IMR-90 (cell line): ENCODE results near the gene TRPV3.

Experiments
- CEBPB ChIP-seq: IDR thresholded peaks from 2 replicates; pipeline ENCODE4 v1.6.1; 2012; ENCODE audit warnings: low read depth, low read length, improper control_type of control experiment
- FOS ChIP-seq: fragments of 150-350 bp; IDR thresholded peaks from 2 replicates; pipeline ENCODE4 v1.6.1; 2016; ENCODE audit warnings: low read depth, low read length
- MAFK ChIP-seq: IDR thresholded peaks from 2 replicates; pipeline ENCODE4 v1.6.1; 2012; ENCODE audit warnings: low read depth, low read length, improper control_type of control experiment
- POLR2A ChIP-seq: IDR thresholded peaks from 2 replicates; pipeline ENCODE4 v1.6.1; 2012; ENCODE audit warnings: mild to moderate bottlenecking, low read depth, low read length
- RAD21 ChIP-seq: IDR thresholded peaks from 2 replicates; pipeline ENCODE4 v1.6.1; 2012; ENCODE audit warnings: low read length, improper control_type of control experiment
- SMC3 ChIP-seq: fragments of 150-350 bp; IDR thresholded peaks from 2 replicates; pipeline ENCODE4 v1.6.1; 2016; ENCODE audit warnings: low read depth, mild to moderate bottlenecking, antibody characterized with exemption, low read length, moderate library complexity
- TF ChIP-seq, protein P1 (sequence below): conservative IDR thresholded peaks from 2 replicates; pipeline ENCODE4 v1.5.1; 2012; ENCODE audit warnings: mild to moderate bottlenecking, low read depth, low read length, improper control_type of control experiment
- TF ChIP-seq, protein P2 (sequence below): fragments of 150-350 bp; IDR thresholded peaks from 2 replicates; pipeline ENCODE4 v1.6.1; 2017; ENCODE audit warnings: mild to moderate bottlenecking, antibody characterized with exemption, low read length, low read depth

DNA sequence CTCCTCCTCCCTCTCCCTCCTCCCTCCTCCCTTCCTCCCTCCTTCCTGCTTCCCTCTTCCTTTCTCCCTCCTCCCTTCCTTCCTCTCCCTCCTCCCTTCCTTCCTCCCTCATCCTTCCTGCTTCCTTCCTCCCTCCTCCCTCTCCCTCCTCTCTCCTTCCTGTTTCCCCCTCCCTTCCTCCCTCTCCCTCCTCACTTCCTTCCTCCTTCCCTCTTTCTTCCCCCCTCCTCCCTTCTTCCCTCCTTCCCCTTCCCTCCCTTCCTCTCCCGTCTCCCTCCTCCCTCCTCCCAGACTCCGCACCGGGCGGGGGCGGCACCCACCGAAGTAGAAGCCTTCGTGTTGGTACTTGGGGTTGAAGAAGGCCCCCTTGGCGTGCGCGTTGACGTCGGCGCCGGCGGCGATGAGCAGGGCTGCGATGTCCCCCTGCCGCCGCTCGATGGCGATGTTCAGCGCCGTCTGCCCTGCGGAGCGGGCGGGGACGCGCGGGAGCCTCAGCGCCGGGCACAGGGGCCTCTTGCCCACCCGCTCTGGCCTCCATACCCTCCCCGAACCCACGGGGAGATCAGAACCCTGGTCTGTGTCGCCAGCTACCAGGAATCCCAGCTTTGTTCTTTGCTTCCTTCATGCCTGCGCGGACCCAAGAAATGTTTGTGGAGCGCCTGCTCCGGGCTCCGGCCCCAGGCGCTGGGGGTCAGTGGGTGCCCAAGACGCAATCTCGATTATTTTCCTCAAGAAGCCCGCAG, 22.2 kb downstream of the TRPV3 start:
- TF ChIP-seq RAD21 (peak; percentile 60), SMC3 (peak; percentile 44; the same call in 1 of the 2 replicates), POLR2A (no peak), MAFK (no peak), FOS (no peak), CEBPB (no peak)
- TF ChIP-seq, protein P1, sequence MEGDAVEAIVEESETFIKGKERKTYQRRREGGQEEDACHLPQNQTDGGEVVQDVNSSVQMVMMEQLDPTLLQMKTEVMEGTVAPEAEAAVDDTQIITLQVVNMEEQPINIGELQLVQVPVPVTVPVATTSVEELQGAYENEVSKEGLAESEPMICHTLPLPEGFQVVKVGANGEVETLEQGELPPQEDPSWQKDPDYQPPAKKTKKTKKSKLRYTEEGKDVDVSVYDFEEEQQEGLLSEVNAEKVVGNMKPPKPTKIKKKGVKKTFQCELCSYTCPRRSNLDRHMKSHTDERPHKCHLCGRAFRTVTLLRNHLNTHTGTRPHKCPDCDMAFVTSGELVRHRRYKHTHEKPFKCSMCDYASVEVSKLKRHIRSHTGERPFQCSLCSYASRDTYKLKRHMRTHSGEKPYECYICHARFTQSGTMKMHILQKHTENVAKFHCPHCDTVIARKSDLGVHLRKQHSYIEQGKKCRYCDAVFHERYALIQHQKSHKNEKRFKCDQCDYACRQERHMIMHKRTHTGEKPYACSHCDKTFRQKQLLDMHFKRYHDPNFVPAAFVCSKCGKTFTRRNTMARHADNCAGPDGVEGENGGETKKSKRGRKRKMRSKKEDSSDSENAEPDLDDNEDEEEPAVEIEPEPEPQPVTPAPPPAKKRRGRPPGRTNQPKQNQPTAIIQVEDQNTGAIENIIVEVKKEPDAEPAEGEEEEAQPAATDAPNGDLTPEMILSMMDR: peak; percentile 71
- TF ChIP-seq, protein P2, sequence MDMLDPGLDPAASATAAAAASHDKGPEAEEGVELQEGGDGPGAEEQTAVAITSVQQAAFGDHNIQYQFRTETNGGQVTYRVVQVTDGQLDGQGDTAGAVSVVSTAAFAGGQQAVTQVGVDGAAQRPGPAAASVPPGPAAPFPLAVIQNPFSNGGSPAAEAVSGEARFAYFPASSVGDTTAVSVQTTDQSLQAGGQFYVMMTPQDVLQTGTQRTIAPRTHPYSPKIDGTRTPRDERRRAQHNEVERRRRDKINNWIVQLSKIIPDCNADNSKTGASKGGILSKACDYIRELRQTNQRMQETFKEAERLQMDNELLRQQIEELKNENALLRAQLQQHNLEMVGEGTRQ: no peak
